ENCODE measurements around the gene REXO1.

GRCh38 chr19:1845642-1846041 is 2.6 kb downstream of the REXO1 start:
- TF ChIP-seq CTCF (IDR thresholded peaks at IDR 0.05) (no peak), NPAS2 (CRISPR knock-in tag; IDR thresholded peaks at IDR 0.05; ENCODE audit: borderline replicate concordance) (no peak), KDM1A (IDR thresholded peaks at IDR 0.05; ENCODE audit: low read depth) (no peak), POLR2A (IDR thresholded peaks at IDR 0.05; ENCODE audit: low read length) (no peak), NFE2L2 (conservative IDR thresholded peaks at IDR 0.05; ENCODE audit: low read length) (no peak), HES2 (IDR thresholded peaks at IDR 0.05) (no peak), CHD2 (IDR thresholded peaks at IDR 0.05; ENCODE audit: low read length, partially characterized antibody) (no peak), MYC (IDR thresholded peaks at IDR 0.05; ENCODE audit: borderline replicate concordance, low read length) (no peak), ELK1 (IDR thresholded peaks at IDR 0.05; ENCODE audit: low read depth, low read length) (no peak), ZC3H11A (IDR thresholded peaks at IDR 0.05) (no peak)

Measured in A549 (cell line).